ENCODE results near the gene U2AF2. TPM values are rescaled to one million over a fixed set of nuclear protein-coding genes. Genes with fewer than 3 reads are reported as not detected.
A peak's percentile ranks its signal among the peaks of the same experiment; 100 is the strongest.

The U2AF2 gene
- polyA plus RNA-seq, 1 donor from 2014 or later, result 129 TPM

DNA sequence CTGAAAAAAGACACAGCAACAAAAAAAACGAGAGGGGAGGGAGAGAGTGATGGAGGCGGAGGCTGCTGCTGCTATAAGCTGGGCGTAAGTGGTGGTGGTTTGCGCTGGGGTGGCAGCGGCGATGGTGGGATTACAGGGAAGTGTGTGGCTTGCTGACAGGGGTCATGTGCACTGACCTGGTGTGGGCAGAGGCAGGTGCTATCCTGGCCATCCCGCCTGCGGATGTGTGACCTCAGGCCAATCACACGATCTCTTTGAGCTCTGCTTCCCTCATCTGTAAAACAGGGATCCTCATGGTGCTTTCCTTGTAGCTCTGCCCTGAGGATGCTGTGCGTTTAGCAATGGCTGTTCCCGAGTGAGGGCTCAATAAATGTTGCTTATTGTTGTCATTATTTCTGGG is 17.3 kb upstream of the U2AF2 start:
- H3K9ac ChIP-seq (ENCODE audit: low read length), result no peak overlapping the region
- no peak overlapping the region for H2AFZ ChIP-seq (ENCODE audit: low read depth, low read length)
- H3K4me3 ChIP-seq (ENCODE audit: low read length), result no peak overlapping the region
- TF ChIP-seq SMC3 (conservative IDR thresholded peaks at IDR 0.05; ENCODE audit: poor library complexity), result no peak
- TF ChIP-seq TAF1 (IDR thresholded peaks at IDR 0.05; ENCODE audit: low read depth), result no peak
- no peak for TF ChIP-seq POLR2AphosphoS5 (IDR thresholded peaks at IDR 0.05)
- TF ChIP-seq EZH2 (IDR thresholded peaks at IDR 0.05; ENCODE audit: borderline replicate concordance, insufficient read depth, low read length, poor library complexity, severe bottlenecking), result no peak
- TF ChIP-seq EP300 (conservative IDR thresholded peaks at IDR 0.05; ENCODE audit: poor library complexity, severe bottlenecking), result no peak
- TF ChIP-seq, protein P1, sequence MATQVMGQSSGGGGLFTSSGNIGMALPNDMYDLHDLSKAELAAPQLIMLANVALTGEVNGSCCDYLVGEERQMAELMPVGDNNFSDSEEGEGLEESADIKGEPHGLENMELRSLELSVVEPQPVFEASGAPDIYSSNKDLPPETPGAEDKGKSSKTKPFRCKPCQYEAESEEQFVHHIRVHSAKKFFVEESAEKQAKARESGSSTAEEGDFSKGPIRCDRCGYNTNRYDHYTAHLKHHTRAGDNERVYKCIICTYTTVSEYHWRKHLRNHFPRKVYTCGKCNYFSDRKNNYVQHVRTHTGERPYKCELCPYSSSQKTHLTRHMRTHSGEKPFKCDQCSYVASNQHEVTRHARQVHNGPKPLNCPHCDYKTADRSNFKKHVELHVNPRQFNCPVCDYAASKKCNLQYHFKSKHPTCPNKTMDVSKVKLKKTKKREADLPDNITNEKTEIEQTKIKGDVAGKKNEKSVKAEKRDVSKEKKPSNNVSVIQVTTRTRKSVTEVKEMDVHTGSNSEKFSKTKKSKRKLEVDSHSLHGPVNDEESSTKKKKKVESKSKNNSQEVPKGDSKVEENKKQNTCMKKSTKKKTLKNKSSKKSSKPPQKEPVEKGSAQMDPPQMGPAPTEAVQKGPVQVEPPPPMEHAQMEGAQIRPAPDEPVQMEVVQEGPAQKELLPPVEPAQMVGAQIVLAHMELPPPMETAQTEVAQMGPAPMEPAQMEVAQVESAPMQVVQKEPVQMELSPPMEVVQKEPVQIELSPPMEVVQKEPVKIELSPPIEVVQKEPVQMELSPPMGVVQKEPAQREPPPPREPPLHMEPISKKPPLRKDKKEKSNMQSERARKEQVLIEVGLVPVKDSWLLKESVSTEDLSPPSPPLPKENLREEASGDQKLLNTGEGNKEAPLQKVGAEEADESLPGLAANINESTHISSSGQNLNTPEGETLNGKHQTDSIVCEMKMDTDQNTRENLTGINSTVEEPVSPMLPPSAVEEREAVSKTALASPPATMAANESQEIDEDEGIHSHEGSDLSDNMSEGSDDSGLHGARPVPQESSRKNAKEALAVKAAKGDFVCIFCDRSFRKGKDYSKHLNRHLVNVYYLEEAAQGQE (IDR thresholded peaks at IDR 0.05; ENCODE audit: borderline replicate concordance), result no peak
- TF ChIP-seq MXI1 (conservative IDR thresholded peaks at IDR 0.05; ENCODE audit: poor library complexity, severe bottlenecking), result no peak
- no peak for TF ChIP-seq RAD21 (conservative IDR thresholded peaks at IDR 0.05)
- TF ChIP-seq, protein P2, sequence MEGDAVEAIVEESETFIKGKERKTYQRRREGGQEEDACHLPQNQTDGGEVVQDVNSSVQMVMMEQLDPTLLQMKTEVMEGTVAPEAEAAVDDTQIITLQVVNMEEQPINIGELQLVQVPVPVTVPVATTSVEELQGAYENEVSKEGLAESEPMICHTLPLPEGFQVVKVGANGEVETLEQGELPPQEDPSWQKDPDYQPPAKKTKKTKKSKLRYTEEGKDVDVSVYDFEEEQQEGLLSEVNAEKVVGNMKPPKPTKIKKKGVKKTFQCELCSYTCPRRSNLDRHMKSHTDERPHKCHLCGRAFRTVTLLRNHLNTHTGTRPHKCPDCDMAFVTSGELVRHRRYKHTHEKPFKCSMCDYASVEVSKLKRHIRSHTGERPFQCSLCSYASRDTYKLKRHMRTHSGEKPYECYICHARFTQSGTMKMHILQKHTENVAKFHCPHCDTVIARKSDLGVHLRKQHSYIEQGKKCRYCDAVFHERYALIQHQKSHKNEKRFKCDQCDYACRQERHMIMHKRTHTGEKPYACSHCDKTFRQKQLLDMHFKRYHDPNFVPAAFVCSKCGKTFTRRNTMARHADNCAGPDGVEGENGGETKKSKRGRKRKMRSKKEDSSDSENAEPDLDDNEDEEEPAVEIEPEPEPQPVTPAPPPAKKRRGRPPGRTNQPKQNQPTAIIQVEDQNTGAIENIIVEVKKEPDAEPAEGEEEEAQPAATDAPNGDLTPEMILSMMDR (IDR thresholded peaks at IDR 0.05; ENCODE audit: poor library complexity, severe bottlenecking), result no peak
- no peak overlapping the region for H3K4me2 ChIP-seq (ENCODE audit: low read length)
- H3K36me3 ChIP-seq (ENCODE audit: insufficient read depth, low read length), result no peaks in the 10 kb centered on the region
- no peak overlapping the region for H3K27ac ChIP-seq (ENCODE audit: low read length)
- H3K27me3 ChIP-seq (ENCODE audit: insufficient read depth, low read depth, low read length), result no peaks in the 10 kb centered on the region
- H3K79me2 ChIP-seq (replicated peaks; ENCODE audit: insufficient read depth, low read length), result peaks cover 35% of the 10 kb centered on the region
- no peaks in the 10 kb centered on the region for H3K9me2 ChIP-seq (ENCODE audit: insufficient read depth, low read length)
- H3F3A ChIP-seq (ENCODE audit: insufficient read depth, low read length, poor library complexity, severe bottlenecking), result no peaks in the 10 kb centered on the region
- H3K9me3 ChIP-seq (ENCODE audit: low read length), result no peaks in the 10 kb centered on the region
- no peaks in the 10 kb centered on the region for H4K20me1 ChIP-seq (ENCODE audit: insufficient read depth)

DNA sequence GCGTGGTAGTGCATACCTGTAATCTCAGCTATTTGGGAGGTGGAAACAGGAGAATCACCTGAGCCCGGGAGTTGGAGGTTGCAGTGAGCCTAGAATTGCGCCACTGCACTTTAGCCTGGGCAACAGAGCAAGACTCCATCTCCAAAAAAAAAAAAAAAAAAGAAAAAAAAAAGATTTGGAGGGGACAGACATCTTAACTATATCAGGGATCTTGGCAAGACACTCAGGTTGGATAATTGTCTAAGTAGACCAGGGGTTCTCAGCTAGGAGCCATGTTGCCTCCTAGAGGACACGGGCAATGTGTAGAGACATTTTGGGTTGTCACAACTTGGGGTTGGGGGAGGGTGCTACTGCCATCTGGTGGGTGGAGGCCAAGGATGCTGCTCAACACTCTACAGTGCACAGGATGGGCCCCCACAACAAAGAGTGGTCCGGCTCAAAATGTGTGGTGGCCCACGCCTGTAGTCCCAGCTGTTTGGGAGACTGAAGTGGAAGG is 15.9 kb upstream of the U2AF2 start:
- TF ChIP-seq, protein P1 (IDR thresholded peaks at IDR 0.05; ENCODE audit: borderline replicate concordance), result no peak
- TF ChIP-seq MXI1 (conservative IDR thresholded peaks at IDR 0.05; ENCODE audit: poor library complexity, severe bottlenecking) (no peak), EZH2 (IDR thresholded peaks at IDR 0.05; ENCODE audit: borderline replicate concordance, insufficient read depth, low read length, poor library complexity, severe bottlenecking) (no peak), SMC3 (conservative IDR thresholded peaks at IDR 0.05; ENCODE audit: poor library complexity) (peak; percentile 39), TAF1 (IDR thresholded peaks at IDR 0.05; ENCODE audit: low read depth) (no peak)
- TF ChIP-seq, protein P2 (IDR thresholded peaks at IDR 0.05; ENCODE audit: poor library complexity, severe bottlenecking), result peak; percentile 65
- Histone ChIP-seq H3F3A (ENCODE audit: insufficient read depth, low read length, poor library complexity, severe bottlenecking) (no peaks in the 10 kb centered on the region), H3K4me3 (ENCODE audit: low read length) (no peak overlapping the region), H2AFZ (ENCODE audit: low read depth, low read length) (no peak overlapping the region), H3K79me2 (replicated peaks; ENCODE audit: insufficient read depth, low read length) (peaks cover 41% of the 10 kb centered on the region), H3K4me2 (ENCODE audit: low read length) (no peak overlapping the region), H3K9me2 (ENCODE audit: insufficient read depth, low read length) (no peaks in the 10 kb centered on the region), H3K27me3 (ENCODE audit: insufficient read depth, low read depth, low read length) (no peaks in the 10 kb centered on the region), H3K27ac (ENCODE audit: low read length) (no peak overlapping the region), H3K36me3 (ENCODE audit: insufficient read depth, low read length) (no peaks in the 10 kb centered on the region), H3K9me3 (ENCODE audit: low read length) (no peaks in the 10 kb centered on the region), H3K9ac (ENCODE audit: low read length) (no peak overlapping the region), H4K20me1 (ENCODE audit: insufficient read depth) (no peaks in the 10 kb centered on the region)

All from neural cell (in vitro differentiated cells).